Activated T-helper 1 cell treated with anti-CD3 and anti-CD28 coated beads, Interleukin-2, amount 50 U/mL, for 16 hours (primary cell): ENCODE data around the gene RBM42.
A peak's percentile ranks its signal among the peaks of the same experiment; 100 is the strongest.
"Not testable (repeated sequence)": the region's sequence is repeated elsewhere in the genome, so short reads cannot be mapped to it uniquely, and the experiment has no call there.

Source experiments
- DNase-seq, 2 donors: peaks; one replicate each; pipeline ENCODE4 v3.0.0-alpha.2; 2020; ENCODE audit warnings: low read depth in 1 of 2, low spot score in 1 of 2

Gene RBM42

GRCh38 chr19:35628565-35629331 is at the start of gene RBM42:
Gene RBM42 (plus strand): TSS chr19:35629036. CDS start chr19:35629154, 118 bp downstream.
- DNase-seq: peak; percentile 92

GRCh38 chr19:35582760-35583159 is 46.1 kb upstream of the RBM42 start:
- DNase-seq: no peak

GRCh38 chr19:35585848-35586247 is 43.0 kb upstream of the RBM42 start, which contains the start of gene PMIS2:
Gene PMIS2 (plus strand): TSS chr19:35586173. CDS start chr19:35586260, 87 bp downstream.
- no peak for DNase-seq

GRCh38 chr19:35587321-35587720 is 41.5 kb upstream of the RBM42 start:
- no peak for DNase-seq

- DNase-seq: no peak
These were observed 38.0 kb upstream of the RBM42 start for GRCh38 chr19:35590875-35591274.

- no peak for DNase-seq
These were observed 36.6 kb upstream of the RBM42 start for GRCh38 chr19:35592226-35592625.

GRCh38 chr19:35595026-35595425 is 33.8 kb upstream of the RBM42 start:
- DNase-seq: not testable (repeated sequence)

- DNase-seq: no peak
These were observed 32.9 kb upstream of the RBM42 start for GRCh38 chr19:35595928-35596327.

GRCh38 chr19:35596366-35596999 is 32.4 kb upstream of the RBM42 start:
- DNase-seq: no peak

GRCh38 chr19:35601971-35602370 is 26.9 kb upstream of the RBM42 start:
- no peak for DNase-seq

- DNase-seq: not testable (repeated sequence)
These were observed 24.4 kb upstream of the RBM42 start for GRCh38 chr19:35604436-35604835.

- not testable (repeated sequence) for DNase-seq
These were observed 21.7 kb upstream of the RBM42 start for GRCh38 chr19:35607170-35607569.

GRCh38 chr19:35607661-35608060 is 21.2 kb upstream of the RBM42 start:
- DNase-seq: no peak

- DNase-seq: no peak
These were observed 20.6 kb upstream of the RBM42 start for GRCh38 chr19:35608251-35608650.

GRCh38 chr19:35609851-35610353 is 18.9 kb upstream of the RBM42 start:
- DNase-seq: no peak

- DNase-seq: no peak
These were observed 16.6 kb upstream of the RBM42 start for GRCh38 chr19:35612224-35612558.

- peak; percentile 93 to 94 for DNase-seq
These were observed 16.1 kb upstream of the RBM42 start, which contains the start of gene HAUS5 for GRCh38 chr19:35612559-35613321. Gene HAUS5 (plus strand): TSS chr19:35612735. CDS start chr19:35612795, 60 bp downstream.

GRCh38 chr19:35613574-35613973 is 15.3 kb upstream of the RBM42 start:
- no peak for DNase-seq

- no peak for DNase-seq
These were observed 13.8 kb upstream of the RBM42 start for GRCh38 chr19:35615036-35615435.

- no peak for DNase-seq
These were observed 10.0 kb upstream of the RBM42 start for GRCh38 chr19:35618857-35619256.

- DNase-seq: no peak
These were observed 9.4 kb upstream of the RBM42 start for GRCh38 chr19:35619290-35619923.
